GM15510 (cell line): ENCODE measurements around the gene TRAPPC2L.

Source experiments
- POLR2A ChIP-seq: IDR thresholded peaks from 3 replicates; pipeline ENCODE4 v1.6.1; 2011; ENCODE audit warnings: borderline replicate concordance; ENCODE audit not compliant: insufficient read length; ENCODE audit errors: extremely low read depth

The TRAPPC2L gene

GRCh38 chr16:88827727-88828126 lies 29.2 kb upstream of the TRAPPC2L start:
- TF ChIP-seq POLR2A: no peak

DNA sequence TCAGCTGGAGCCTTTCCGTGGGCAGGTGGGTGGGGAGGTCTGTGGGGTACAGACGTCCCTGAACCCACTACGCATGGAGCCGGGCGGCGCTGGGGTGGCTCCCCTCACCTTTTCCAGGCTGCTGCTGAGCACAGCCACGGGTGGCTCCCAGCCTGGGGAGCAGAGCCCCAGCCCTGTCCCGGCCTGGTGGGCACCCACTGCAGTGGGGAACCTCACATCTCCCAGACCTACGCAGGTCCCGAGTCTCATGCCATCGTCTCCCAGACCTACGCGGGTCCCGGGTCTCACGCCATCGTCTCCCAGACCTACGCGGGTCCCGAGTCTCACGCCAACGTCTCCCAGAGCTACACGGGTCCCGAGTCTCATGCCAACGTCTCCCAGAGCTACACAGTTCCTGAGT lies 28.2 kb upstream of the TRAPPC2L start:
- TF ChIP-seq POLR2A: no peak

- no peak for TF ChIP-seq POLR2A
Observed at GRCh38 chr16:88830258-88830657, 26.7 kb upstream of the TRAPPC2L start.

DNA sequence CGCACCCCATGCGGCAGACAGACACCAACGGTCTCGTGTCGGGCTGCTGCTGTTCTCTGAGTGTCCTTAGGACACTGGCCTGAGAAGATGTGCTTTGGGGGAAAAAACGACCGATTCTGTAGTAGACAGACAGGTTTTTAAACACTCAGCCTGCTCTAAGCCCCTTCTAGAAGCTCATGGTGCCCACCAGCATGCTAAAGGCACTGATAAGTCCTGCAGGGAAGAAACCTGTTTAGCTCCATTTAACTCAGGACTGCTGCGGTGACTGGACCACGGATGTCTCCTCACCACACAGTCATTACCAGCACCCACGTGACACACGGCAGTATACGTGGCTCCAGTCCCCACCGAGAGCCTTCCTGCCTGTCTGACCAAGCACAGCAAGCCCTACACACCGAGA lies 26.1 kb upstream of the TRAPPC2L start:
- no peak for TF ChIP-seq POLR2A

DNA sequence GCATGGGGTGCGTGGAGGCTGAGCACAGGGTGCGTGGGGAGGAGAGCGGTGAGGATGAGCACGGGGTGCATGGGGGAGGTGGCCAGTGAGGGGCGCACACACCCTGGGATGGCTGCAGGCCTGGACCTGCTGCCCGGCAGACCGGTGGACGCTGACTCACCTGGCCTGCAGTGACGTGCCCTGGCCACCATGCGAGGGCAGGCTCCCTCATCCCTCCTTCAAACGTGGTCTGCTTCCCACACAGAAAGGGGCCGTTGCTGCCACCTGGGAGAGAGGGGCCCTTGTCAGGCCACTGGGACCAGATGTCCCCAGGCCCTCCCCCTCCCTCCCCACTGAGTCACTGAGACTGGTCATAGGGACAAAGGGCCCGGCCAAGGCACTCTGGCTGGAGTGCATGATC lies 25.1 kb upstream of the TRAPPC2L start:
- no peak for TF ChIP-seq POLR2A

DNA sequence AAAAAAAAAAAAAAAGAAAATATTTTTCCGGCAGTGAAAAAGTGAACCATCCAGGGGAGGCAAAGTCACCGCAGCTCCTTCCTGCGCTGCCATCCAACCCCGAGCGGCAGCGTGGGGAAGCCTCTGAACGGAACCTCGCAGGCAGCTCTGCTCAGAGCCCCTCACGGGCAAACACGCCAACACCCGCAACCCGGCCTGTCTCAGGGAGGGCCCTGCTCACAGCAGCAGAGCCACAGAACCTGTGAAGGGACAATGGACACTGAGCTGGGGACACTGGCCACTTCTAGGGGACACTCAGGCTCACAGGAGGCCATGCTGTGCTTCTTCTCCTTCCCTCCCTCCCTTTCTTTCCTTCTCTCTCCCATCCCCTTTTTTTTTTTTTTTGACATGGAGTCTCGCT lies 23.8 kb upstream of the TRAPPC2L start:
- TF ChIP-seq POLR2A: no peak

DNA sequence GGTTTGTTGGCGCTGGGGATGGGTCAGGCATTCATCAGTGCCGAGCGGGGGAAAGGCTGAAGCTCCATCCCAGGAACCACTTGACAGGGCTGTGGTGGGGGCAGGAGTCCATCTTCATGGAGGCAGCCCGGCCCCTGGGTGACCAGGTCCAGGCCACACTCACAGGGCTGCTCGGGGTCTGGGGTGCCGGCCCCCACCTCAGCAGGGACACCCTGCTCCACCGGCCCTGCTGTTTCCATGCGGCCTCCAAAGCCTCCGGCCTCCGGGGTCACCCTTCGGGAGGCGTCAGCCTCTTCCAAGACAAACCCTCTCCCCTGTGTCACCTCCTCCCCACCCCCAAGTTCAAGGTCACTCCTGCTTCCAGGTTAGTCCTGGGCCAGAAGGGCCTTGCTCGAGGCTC lies 22.3 kb upstream of the TRAPPC2L start:
- no peak for TF ChIP-seq POLR2A

GRCh38 chr16:88835383-88835782 lies 21.5 kb upstream of the TRAPPC2L start:
- TF ChIP-seq POLR2A: no peak

GRCh38 chr16:88835818-88836217 lies 21.1 kb upstream of the TRAPPC2L start:
- no peak for TF ChIP-seq POLR2A

DNA sequence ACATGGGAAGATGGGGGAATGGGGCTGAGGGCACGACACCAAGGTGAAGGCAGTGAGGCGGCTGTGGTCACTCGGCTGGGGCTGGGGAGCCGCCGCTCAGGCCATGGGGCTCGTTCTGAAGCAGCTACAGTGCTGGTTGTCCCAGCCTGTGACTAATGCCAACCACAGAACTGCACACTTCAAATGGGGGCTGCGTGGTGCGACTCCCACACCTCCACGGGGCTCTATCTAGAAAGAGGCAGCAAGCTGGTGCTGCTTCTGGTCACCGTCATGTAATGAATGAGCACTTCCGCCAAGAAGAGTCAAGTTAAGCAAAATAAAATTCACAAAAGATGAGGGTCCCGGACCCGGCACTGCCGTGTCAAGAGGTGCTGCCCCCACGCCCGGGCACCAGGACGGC lies 20.1 kb upstream of the TRAPPC2L start:
- TF ChIP-seq POLR2A: no peak

DNA sequence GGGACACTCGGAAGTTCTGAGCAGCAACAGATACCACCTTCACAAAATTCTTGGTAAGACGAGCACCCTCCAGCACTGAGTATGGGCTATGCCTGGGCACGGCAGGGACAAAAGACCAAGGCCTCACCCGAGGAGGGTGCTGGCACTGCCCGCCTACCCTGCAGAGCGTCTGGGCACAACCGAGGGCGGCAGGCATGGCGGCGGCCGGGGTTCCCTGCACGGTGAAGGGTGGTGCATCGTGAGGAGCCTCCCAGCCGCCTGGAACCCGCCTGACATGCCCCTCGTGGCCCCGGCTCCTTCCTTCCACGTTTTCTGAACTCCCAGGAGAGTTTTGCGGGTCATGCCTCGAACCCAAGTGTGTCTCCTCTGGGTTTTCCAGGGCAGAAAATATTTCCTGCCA lies 19.1 kb upstream of the TRAPPC2L start:
- TF ChIP-seq POLR2A: no peak

DNA sequence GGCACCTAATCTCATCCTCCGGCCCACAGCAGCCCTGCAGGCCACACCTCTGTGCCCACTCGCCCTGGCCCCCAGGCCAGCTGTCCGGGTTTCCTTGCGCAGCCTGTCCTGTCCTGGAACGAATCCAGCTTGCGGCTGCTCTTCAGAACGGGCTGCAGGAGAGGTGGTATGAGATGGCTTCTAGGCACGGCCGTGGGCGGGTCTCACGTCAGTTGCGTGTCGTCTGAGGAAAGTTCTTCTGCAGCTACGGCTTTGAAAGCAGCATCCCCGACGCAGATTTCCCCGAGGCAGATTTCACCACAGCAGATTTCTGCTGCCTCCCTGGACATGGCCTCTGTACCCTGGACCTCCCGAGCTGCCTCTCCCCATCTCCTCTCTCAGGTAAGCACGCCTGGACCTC lies 18.4 kb upstream of the TRAPPC2L start:
- no peak for TF ChIP-seq POLR2A

DNA sequence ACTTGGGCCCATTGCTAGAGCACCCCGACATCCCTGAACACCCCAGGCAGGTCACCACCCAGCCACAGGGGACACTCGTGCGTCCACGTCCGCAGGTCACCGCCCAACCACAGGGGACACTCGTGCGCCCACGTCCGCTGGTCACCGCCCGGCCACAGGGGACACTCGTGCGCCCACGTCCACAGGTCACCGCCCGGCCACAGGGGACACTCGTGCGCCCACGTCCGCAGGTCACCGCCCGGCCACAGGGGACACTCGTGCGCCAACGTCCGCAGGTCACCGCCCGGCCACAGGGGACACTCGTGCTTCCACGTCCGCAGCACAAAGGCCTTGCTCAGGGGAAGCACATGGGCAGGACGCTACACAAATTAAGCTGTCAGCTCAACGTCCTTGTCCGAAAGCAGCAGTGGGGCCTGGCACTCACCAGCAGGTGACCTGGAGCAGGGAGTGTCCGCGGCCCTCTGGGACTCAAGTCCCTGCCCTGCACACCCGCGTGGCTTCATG lies 17.8 kb upstream of the TRAPPC2L start:
- TF ChIP-seq POLR2A: no peak

DNA sequence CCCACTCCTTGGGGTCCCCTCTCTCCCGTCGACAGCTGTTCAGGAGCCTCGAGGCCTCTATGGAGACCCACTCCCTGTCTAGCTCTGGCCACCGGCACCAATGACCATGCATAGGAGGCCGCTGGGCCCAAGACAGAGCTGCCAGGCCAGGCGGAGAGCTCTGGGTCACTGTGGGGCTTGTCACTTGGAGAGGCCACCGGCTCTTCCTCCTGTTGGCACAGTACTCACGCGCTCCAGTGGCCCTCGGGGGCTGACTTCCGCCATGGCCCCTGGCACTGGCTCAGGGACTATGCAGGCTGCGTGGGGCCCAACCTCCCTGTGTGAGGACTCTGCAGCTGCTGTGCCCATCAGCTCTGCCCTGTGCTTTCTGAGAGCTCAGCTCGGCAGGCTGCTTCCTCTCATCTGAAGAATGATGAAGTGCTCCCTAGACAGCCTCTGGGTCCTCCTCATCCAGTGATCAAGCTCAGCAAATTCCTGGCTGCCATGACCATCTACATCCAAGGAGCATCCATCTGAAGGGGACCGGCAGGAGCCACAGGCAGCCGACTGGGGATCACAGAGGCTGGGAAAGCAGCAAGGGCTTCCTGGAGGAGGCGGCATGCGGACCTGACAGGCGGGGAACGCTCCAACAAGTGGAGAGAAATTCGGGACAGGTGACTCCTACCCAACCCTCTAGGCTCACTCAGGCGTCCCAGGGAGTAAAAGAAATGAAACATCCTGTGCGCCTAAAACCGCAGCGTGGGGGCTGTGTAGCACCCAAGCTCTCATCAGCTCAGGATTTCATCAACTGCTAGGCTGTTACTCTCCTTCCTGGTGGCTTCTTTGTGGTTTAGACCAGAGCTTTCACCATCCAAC lies 17.0 kb upstream of the TRAPPC2L start:
- TF ChIP-seq POLR2A: no peak

DNA sequence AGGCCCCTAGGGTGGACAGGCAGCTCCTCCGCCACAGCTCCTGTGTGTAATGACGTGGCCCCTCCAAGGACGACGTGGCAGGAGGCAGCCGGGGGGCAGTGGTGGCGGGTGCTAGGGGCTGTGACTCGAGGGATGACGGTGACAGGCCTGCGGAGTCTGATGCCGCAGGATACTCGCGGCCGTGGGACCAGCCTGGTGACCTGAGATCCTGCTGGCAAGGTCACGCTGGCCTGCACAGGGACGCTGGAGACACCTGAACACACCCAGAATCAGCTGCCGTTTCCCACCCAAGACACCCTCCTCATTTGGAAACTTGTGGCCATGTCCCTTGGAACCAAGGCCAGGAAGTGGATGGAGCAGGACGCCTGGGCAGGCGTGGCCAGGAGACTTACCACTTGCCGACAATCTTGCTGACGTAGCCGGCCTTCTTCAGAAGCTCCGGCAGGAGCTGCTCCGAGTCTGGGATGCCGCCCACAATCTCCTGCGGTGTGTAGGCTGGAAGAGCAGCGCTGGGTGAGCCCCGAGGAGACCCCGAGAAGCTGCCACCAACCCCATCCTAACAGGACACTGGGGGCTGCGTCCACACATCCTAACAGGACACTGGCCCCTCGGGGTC lies 16.2 kb upstream of the TRAPPC2L start:
- no peak for TF ChIP-seq POLR2A
